ENCODE data around the gene NT5DC3. TPM values are rescaled to one million over a fixed set of nuclear protein-coding genes. Genes with fewer than 3 reads are reported as not detected.

The NT5DC3 gene
- polyA plus RNA-seq, 2 of the 4 experiments (the other 2 are of a cell fraction) = 5.2 to 5.6 TPM

DNA sequence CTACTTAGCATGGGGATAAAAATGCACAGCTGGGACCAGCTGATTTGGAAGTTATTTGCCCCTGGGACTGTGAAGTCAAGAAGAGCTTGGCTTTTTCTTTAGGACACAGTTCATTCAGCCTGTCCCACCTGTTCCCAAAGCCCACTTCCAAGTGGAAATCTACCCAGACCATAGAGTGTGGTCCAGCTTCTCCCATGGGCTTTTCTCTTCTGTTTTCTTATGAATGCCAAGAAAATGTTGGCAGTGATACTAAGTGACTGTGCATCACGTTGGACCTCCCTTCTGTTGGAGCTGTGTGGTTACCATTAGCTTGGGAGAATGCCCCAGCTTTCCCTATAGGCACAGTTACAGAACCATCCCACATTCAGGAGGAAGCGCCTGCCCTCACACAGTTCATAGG is 89.4 kb downstream of the NT5DC3 start:
- 54% methylated on average over 2 of the region's 2 CpGs for WGBS (ENCODE audit: missing lambda C conversion rate)
- ChIA-PET POLR2A (no interaction called here), CTCF (interaction anchor here (0.6 to 1.2 kb wide), 4 partner anchors 10 to 177 kb away, joined by 3 read pairs; no protein-coding TSS in a partner anchor)
- TF ChIP-seq FOSL2 (IDR thresholded peaks at IDR 0.05) (no peak), FOSL2 (CRISPR knock-in tag; IDR thresholded peaks at IDR 0.05) (no peak), SMC3 (IDR thresholded peaks at IDR 0.05) (no peak), HOXA7 (CRISPR knock-in tag; IDR thresholded peaks at IDR 0.05) (no peak), FOXS1 (CRISPR knock-in tag; IDR thresholded peaks at IDR 0.05) (no peak), BHLHE40 (IDR thresholded peaks at IDR 0.05; ENCODE audit: low read depth, low read length) (no peak), EP300 (IDR thresholded peaks at IDR 0.05) (no peak), CBX2 (IDR thresholded peaks at IDR 0.05; ENCODE audit: borderline replicate concordance, low read depth) (no peak), RNF2 (IDR thresholded peaks at IDR 0.05; ENCODE audit: borderline replicate concordance, low read depth) (no peak), CHD2 (IDR thresholded peaks at IDR 0.05; ENCODE audit: low read length, partially characterized antibody) (no peak), NR3C1 (IDR thresholded peaks at IDR 0.05) (no peak)
- TF ChIP-seq, protein P1, sequence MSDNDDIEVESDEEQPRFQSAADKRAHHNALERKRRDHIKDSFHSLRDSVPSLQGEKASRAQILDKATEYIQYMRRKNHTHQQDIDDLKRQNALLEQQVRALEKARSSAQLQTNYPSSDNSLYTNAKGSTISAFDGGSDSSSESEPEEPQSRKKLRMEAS (IDR thresholded peaks at IDR 0.05) = no peak
- TF ChIP-seq, protein P2, sequence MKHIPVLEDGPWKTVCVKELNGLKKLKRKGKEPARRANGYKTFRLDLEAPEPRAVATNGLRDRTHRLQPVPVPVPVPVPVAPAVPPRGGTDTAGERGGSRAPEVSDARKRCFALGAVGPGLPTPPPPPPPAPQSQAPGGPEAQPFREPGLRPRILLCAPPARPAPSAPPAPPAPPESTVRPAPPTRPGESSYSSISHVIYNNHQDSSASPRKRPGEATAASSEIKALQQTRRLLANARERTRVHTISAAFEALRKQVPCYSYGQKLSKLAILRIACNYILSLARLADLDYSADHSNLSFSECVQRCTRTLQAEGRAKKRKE (CRISPR knock-in tag; IDR thresholded peaks at IDR 0.05; ENCODE audit: low read depth) = no peak
- TF ChIP-seq, protein P3, sequence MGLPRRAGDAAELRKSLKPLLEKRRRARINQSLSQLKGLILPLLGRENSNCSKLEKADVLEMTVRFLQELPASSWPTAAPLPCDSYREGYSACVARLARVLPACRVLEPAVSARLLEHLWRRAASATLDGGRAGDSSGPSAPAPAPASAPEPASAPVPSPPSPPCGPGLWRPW (IDR thresholded peaks at IDR 0.05) = no peak
- TF ChIP-seq, protein P4, sequence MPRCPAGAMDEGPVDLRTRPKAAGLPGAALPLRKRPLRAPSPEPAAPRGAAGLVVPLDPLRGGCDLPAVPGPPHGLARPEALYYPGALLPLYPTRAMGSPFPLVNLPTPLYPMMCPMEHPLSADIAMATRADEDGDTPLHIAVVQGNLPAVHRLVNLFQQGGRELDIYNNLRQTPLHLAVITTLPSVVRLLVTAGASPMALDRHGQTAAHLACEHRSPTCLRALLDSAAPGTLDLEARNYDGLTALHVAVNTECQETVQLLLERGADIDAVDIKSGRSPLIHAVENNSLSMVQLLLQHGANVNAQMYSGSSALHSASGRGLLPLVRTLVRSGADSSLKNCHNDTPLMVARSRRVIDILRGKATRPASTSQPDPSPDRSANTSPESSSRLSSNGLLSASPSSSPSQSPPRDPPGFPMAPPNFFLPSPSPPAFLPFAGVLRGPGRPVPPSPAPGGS (IDR thresholded peaks at IDR 0.05) = no peak
- TF ChIP-seq, protein P5, sequence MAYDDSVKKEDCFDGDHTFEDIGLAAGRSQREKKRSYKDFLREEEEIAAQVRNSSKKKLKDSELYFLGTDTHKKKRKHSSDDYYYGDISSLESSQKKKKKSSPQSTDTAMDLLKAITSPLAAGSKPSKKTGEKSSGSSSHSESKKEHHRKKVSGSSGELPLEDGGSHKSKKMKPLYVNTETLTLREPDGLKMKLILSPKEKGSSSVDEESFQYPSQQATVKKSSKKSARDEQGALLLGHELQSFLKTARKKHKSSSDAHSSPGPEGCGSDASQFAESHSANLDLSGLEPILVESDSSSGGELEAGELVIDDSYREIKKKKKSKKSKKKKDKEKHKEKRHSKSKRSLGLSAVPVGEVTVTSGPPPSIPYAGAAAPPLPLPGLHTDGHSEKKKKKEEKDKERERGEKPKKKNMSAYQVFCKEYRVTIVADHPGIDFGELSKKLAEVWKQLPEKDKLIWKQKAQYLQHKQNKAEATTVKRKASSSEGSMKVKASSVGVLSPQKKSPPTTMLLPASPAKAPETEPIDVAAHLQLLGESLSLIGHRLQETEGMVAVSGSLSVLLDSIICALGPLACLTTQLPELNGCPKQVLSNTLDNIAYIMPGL (CRISPR knock-in tag; IDR thresholded peaks at IDR 0.05; ENCODE audit: borderline replicate concordance) = no peak
- TF ChIP-seq, protein P6, sequence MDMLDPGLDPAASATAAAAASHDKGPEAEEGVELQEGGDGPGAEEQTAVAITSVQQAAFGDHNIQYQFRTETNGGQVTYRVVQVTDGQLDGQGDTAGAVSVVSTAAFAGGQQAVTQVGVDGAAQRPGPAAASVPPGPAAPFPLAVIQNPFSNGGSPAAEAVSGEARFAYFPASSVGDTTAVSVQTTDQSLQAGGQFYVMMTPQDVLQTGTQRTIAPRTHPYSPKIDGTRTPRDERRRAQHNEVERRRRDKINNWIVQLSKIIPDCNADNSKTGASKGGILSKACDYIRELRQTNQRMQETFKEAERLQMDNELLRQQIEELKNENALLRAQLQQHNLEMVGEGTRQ (IDR thresholded peaks at IDR 0.05) = no peak
- TF ChIP-seq, protein P7, sequence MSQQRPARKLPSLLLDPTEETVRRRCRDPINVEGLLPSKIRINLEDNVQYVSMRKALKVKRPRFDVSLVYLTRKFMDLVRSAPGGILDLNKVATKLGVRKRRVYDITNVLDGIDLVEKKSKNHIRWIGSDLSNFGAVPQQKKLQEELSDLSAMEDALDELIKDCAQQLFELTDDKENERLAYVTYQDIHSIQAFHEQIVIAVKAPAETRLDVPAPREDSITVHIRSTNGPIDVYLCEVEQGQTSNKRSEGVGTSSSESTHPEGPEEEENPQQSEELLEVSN (IDR thresholded peaks at IDR 0.05; ENCODE audit: borderline replicate concordance, low read depth) = no peak
- no peak overlapping the region for H3K27ac ChIP-seq
- no peaks in the 10 kb centered on the region for H3K9me3 ChIP-seq
- FAIRE-seq = no peak
- ATAC-seq = no peak; a peak in 3 of 6 replicates
- DNase-seq (ENCODE audit: low read depth in 1 of 2, low spot score in 1 of 2) = no peak
- H3K4me2 ChIP-seq = no peak overlapping the region
- H3K4me1 ChIP-seq = no peaks in the 10 kb centered on the region
- H3K4me3 ChIP-seq = no peak overlapping the region

DNA sequence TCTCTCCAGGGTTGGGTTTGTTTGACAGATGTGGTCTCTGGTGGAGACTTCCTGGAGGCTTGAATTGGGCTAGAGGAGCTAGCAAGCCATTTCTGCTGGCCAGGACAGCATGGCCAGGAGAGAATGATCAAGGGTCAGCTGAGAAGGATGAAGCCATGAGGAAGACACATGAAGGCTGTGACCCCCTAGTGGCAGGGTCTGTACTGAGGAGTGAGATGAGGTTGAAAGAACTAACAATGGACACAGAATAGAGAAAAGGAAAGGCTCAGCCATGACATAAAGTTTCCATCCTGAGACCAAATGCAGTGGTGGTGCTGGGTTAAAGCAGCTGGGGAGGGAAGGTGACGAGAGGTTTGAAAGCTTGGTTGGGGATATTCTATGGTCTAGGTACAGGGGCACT is 89.9 kb downstream of the NT5DC3 start:
- ATAC-seq (peak; percentile 69 to 83; a peak in 5 of 6 replicates), DNase-seq (ENCODE audit: low read depth in 1 of 2, low spot score in 1 of 2) (peak; percentile 23 to 47), FAIRE-seq (no peak)
- no peaks in the 10 kb centered on the region for H3K4me1 ChIP-seq
- no peak overlapping the region for H3K27ac ChIP-seq
- TF ChIP-seq ESRRA (IDR thresholded peaks at IDR 0.05; ENCODE audit: borderline replicate concordance, low read length) = no peak
- TF ChIP-seq, protein P8, sequence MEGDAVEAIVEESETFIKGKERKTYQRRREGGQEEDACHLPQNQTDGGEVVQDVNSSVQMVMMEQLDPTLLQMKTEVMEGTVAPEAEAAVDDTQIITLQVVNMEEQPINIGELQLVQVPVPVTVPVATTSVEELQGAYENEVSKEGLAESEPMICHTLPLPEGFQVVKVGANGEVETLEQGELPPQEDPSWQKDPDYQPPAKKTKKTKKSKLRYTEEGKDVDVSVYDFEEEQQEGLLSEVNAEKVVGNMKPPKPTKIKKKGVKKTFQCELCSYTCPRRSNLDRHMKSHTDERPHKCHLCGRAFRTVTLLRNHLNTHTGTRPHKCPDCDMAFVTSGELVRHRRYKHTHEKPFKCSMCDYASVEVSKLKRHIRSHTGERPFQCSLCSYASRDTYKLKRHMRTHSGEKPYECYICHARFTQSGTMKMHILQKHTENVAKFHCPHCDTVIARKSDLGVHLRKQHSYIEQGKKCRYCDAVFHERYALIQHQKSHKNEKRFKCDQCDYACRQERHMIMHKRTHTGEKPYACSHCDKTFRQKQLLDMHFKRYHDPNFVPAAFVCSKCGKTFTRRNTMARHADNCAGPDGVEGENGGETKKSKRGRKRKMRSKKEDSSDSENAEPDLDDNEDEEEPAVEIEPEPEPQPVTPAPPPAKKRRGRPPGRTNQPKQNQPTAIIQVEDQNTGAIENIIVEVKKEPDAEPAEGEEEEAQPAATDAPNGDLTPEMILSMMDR (IDR thresholded peaks at IDR 0.05) = peak; percentile 13; the same call in 1 of the 3 replicates
- ChIA-PET CTCF (interaction anchor here (0.8 to 1.2 kb wide), 3 partner anchors 10 to 153 kb away, joined by 3 read pairs; no protein-coding TSS in a partner anchor), POLR2A (no interaction called here)
- no peaks in the 10 kb centered on the region for H3K9me3 ChIP-seq
- no peak overlapping the region for H3K4me2 ChIP-seq
- no peak overlapping the region for H3K4me3 ChIP-seq
- WGBS (ENCODE audit: missing lambda C conversion rate) = 61% methylated on average over 1 of the region's 1 CpG
